HK-2 (cell line): ENCODE data around the gene IL1B.

ENCODE experiments used
- DNase-seq: peaks from one replicate; pipeline ENCODE4 v3.0.0-alpha.2; 2018; ENCODE audit not compliant: unreplicated experiment

The IL1B gene

GRCh38 chr2:112782234-112782799, 54.3 kb downstream of the IL1B start:
- DNase-seq = no peak
